HepG2 (cell line): Measurements from ENCODE around the gene UCHL3. TPM values are rescaled to one million over a fixed set of nuclear protein-coding genes. Genes with fewer than 3 reads are reported as not detected.

ENCODE experiments used
- ATAC-seq: fragments of 200-7000 bp; cut with Tn5 transposase; 3 replicates; pipeline ENCODE4 v1.9.1; 2020; ENCODE audit warnings: mild to moderate bottlenecking, moderate library complexity
- BruUV-seq: library from RNA; stranded (reverse); fragments of 400-500 nt; replicated peaks from 2 replicates; lab custom pipeline; 2021; lab: Mats Ljungman, UMichigan
- CTCF ChIA-PET: fragments of 300-600 bp; formaldehyde crosslinking; extraction: SDS; loops from one replicate; lab custom pipeline; 2021; ENCODE audit warnings: low total read pairs, inconsistent platforms, low intra/inter-chr PET ratio; lab: Yijun Ruan, JAX
- POLR2A ChIA-PET: fragments of 350-600 bp; sonication (Branson Sonifier 250); formaldehyde crosslinking; loops from one replicate; lab custom pipeline; 2020; ENCODE audit warnings: antibody characterized with exemption, inconsistent platforms; lab: Yijun Ruan, JAX
- DNase-seq: peaks from one replicate; pipeline ENCODE4 v3.0.0-alpha.2; 2015; ENCODE audit warnings: low spot score
- FAIRE-seq: peaks from 3 replicates; lab custom pipeline; 2011; peaks lifted over from hg19 to GRCh38; lab: Jason Lieb, UNC
- H2AFZ ChIP-seq: one replicate; pipeline ENCODE4 v1.6.1; 2011; ENCODE audit warnings: low read length, inconsistent platforms
- H3K27ac ChIP-seq: fragments of 300-600 bp; 3 replicates; pipeline ENCODE4 v1.8.0; 2011; ENCODE audit warnings: mixed run types, mild to moderate bottlenecking, mixed read lengths, low read length, inconsistent platforms; ENCODE audit not compliant: insufficient read depth; ENCODE audit errors: extremely low read length
- H3K27me3 ChIP-seq, 2 experiments: fragments of 200-600 bp in 1 of 2; 2 replicates in 1 of 2; 3 replicates in 1 of 2; pipeline versions ENCODE4 v1.6.0 to v1.8.0; 2011; ENCODE audit warnings: low read length in 2 of 2, mild to moderate bottlenecking in 2 of 2, moderate library complexity in 2 of 2, inconsistent platforms in 1 of 2; ENCODE audit not compliant: insufficient read depth in 2 of 2, control insufficient read depth in 1 of 2
- H3K36me3 ChIP-seq, 2 experiments: fragments of 200-600 bp in 1 of 2; replicated peaks in 1 of 2; 2 replicates in 1 of 2; 3 replicates in 1 of 2; pipeline versions ENCODE4 v1.5.1 to v1.8.0; 2011; ENCODE audit warnings: low read length in 2 of 2, inconsistent platforms in 1 of 2; ENCODE audit not compliant: insufficient read depth in 2 of 2, control insufficient read depth in 1 of 2
- H3K4me1 ChIP-seq: 2 replicates; pipeline ENCODE4 v1.5.1; 2012; ENCODE audit warnings: low read length, inconsistent platforms; ENCODE audit not compliant: insufficient read depth
- H3K4me2 ChIP-seq: 2 replicates; pipeline ENCODE4 v1.6.0; 2011; ENCODE audit warnings: low read depth, low read length, inconsistent platforms
- H3K4me3 ChIP-seq, 3 experiments: fragments of 200-600 bp in 1 of 3; sonication (generic), shearing (Covaris generic) in 1 of 3; replicated peaks in 1 of 3; 2 replicates each; pipeline ENCODE4 v1.5.1; 2011 to 2016; ENCODE audit warnings: low read length in 3 of 3, inconsistent platforms in 2 of 3, low read depth in 2 of 3, mild to moderate bottlenecking in 2 of 3, control low read depth in 1 of 3, mixed read lengths in 1 of 3; ENCODE audit not compliant: insufficient read depth in 1 of 3
- H3K79me2 ChIP-seq: one replicate; pipeline ENCODE4 v1.6.1; 2011; ENCODE audit warnings: low read length, inconsistent platforms; ENCODE audit not compliant: insufficient read depth
- H3K9ac ChIP-seq: 2 replicates; pipeline ENCODE4 v1.6.0; 2011; ENCODE audit warnings: mild to moderate bottlenecking, low read depth, low read length, inconsistent platforms; ENCODE audit not compliant: insufficient read depth
- H3K9me3 ChIP-seq: 2 replicates; pipeline ENCODE4 v1.5.1; 2012; ENCODE audit warnings: mild to moderate bottlenecking, low read length
- H4K20me1 ChIP-seq: 2 replicates; pipeline ENCODE4 v1.6.0; 2011; ENCODE audit warnings: inconsistent platforms, mild to moderate bottlenecking, low read length, moderate library complexity; ENCODE audit not compliant: insufficient read depth
- KAT7 ChIP-seq: IDR thresholded peaks from 2 replicates; pipeline ENCODE4 v1.6.1; 2018; ENCODE audit warnings: borderline replicate concordance, missing compliant biosample characterization
- XRCC5 ChIP-seq: fragments of 200-400 bp; formaldehyde crosslinking; optimal IDR thresholded peaks from 2 replicates; pipeline ENCODE3; 2017; ENCODE audit warnings: mild to moderate bottlenecking, low read length
- ZNF180 ChIP-seq: sonication (generic); formaldehyde crosslinking; IDR thresholded peaks from 2 replicates; pipeline ENCODE4 v1.4.0; 2020; ENCODE audit warnings: low read depth, missing genetic modification reagents, borderline replicate concordance
- ZNF256 ChIP-seq: sonication (generic); formaldehyde crosslinking; conservative IDR thresholded peaks from 2 replicates; pipeline ENCODE4 v1.4.0; 2020; ENCODE audit warnings: missing genetic modification reagents
- ZNF567 ChIP-seq: sonication (generic); formaldehyde crosslinking; IDR thresholded peaks from 2 replicates; pipeline ENCODE4 v1.8.1; 2023; ENCODE audit warnings: mild to moderate bottlenecking, missing genetic modification reagents, borderline replicate concordance
- in situ Hi-C: cut with HindIII; loops from 2 replicates; pipeline ENCODE4 v1.10.0; 2017; ENCODE audit warnings: low pct_unique_long_range_greater_than_20kb; ENCODE audit not compliant: extremely low pct_ligation_motif_present
- intact Hi-C: fragments of 100-400 bp; cut with micrococcal nuclease; formaldehyde crosslinking; loops from one replicate; pipeline ENCODE4 v1.10.0; 2022; ENCODE audit not compliant: unreplicated experiment
- polyA plus RNA-seq, 8 experiments: library from polyadenylated mRNA; depleted of rRNA in 3 of 8; stranded (reverse) in 7 of 8; unstranded in 1 of 8; fragments of >200 nt; fragmentation: Illumina TruSeq in 4 of 8; extraction: Trizol in 4 of 8; gene quantifications; 2 replicates each; pipeline versions ENCODE4 v1.2.1 to v1.2.3, GENCODE V29; 2011 to 2016; ENCODE audit warnings: low read depth in 4 of 8, missing spikeins in 1 of 8, mixed read lengths in 1 of 8; ENCODE audit not compliant: insufficient read depth in 1 of 8
- total RNA-seq, 5 experiments: library from RNA; depleted of rRNA; stranded (reverse); fragments of >200 nt; fragmentation: Illumina TruSeq; extraction: Trizol; gene quantifications; 2 replicates each; pipeline ENCODE4 v1.2.3, GENCODE V29; 2016; ENCODE audit warnings: low read depth in 1 of 5
- TF ChIP-seq, protein P1 (sequence below), 2 experiments: fragments of 450-650 bp in 1 of 2; sonication (generic) in 1 of 2; formaldehyde crosslinking; IDR thresholded peaks; 2 replicates each; pipeline versions ENCODE4 v1.5.0 to v1.8.0; 2020 to 2022; ENCODE audit warnings: mild to moderate bottlenecking in 1 of 2, missing genetic modification reagents in 1 of 2
- TF ChIP-seq, protein P2 (sequence below): sonication (generic); formaldehyde crosslinking; IDR thresholded peaks from 2 replicates; pipeline ENCODE4 v1.8.0; 2022; ENCODE audit warnings: missing genetic modification reagents, mild to moderate bottlenecking, borderline replicate concordance
- TF ChIP-seq, protein P3 (sequence below): sonication (generic); formaldehyde crosslinking; IDR thresholded peaks from 2 replicates; pipeline ENCODE4 v1.5.0; 2020; ENCODE audit warnings: missing genetic modification reagents

The UCHL3 gene
- total and polyA plus RNA-seq, 2 of the 13 experiments (the other 11 are each of a cell fraction or from before 2014, with no cell fraction given), result 36.2 to 93.3 TPM

DNA sequence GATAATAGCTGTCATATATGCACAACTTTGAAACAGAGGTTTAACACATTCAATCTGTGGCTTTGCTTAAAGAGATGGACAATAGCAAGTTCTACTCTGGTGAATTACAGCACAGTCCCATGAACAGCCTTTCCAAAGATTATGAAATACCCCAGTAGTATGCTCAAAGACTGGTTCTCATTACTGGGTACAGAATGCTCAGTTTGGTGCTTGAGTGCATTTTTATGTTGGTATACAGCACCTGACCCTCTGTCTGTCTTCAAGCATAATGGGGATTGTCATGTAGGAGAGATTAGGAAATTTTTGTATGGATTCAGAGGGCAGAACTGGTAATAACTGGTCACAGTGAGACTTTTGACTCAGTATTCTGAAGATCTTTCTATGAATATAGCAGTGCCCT is 94.1 kb downstream of the UCHL3 start:
- Histone ChIP-seq H3K9me3 (no peaks in the 10 kb centered on the region), H4K20me1 (no peaks in the 10 kb centered on the region), H2AFZ (no peak overlapping the region), H3K4me1 (no peaks in the 10 kb centered on the region), H3K79me2 (no peaks in the 10 kb centered on the region), H3K27ac (no peak overlapping the region), H3K27me3 (no peaks in the 10 kb centered on the region), H3K9ac (no peak overlapping the region), H3K4me3 (no peak overlapping the region), H3K36me3 (no peaks in the 10 kb centered on the region), H3K4me2 (no peak overlapping the region)
- in situ Hi-C loops (no loop called here), intact Hi-C loops (no loop called here)
- ChIA-PET POLR2A (no interaction called here), CTCF (no interaction called here)
- TF ChIP-seq ZNF256, result no peak
- TF ChIP-seq, protein P1, sequence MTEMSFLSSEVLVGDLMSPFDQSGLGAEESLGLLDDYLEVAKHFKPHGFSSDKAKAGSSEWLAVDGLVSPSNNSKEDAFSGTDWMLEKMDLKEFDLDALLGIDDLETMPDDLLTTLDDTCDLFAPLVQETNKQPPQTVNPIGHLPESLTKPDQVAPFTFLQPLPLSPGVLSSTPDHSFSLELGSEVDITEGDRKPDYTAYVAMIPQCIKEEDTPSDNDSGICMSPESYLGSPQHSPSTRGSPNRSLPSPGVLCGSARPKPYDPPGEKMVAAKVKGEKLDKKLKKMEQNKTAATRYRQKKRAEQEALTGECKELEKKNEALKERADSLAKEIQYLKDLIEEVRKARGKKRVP (CRISPR knock-in tag; IDR thresholded peaks at IDR 0.05), result no peak
- TF ChIP-seq, protein P2, sequence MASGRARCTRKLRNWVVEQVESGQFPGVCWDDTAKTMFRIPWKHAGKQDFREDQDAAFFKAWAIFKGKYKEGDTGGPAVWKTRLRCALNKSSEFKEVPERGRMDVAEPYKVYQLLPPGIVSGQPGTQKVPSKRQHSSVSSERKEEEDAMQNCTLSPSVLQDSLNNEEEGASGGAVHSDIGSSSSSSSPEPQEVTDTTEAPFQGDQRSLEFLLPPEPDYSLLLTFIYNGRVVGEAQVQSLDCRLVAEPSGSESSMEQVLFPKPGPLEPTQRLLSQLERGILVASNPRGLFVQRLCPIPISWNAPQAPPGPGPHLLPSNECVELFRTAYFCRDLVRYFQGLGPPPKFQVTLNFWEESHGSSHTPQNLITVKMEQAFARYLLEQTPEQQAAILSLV (CRISPR knock-in tag), result no peak
- no peak for TF ChIP-seq XRCC5
- no peak for TF ChIP-seq ZNF180
- TF ChIP-seq ZNF567 (CRISPR knock-in tag), result no peak
- TF ChIP-seq, protein P3, sequence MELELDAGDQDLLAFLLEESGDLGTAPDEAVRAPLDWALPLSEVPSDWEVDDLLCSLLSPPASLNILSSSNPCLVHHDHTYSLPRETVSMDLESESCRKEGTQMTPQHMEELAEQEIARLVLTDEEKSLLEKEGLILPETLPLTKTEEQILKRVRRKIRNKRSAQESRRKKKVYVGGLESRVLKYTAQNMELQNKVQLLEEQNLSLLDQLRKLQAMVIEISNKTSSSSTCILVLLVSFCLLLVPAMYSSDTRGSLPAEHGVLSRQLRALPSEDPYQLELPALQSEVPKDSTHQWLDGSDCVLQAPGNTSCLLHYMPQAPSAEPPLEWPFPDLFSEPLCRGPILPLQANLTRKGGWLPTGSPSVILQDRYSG (CRISPR knock-in tag), result no peak
- TF ChIP-seq KAT7 (CRISPR knock-in tag), result no peak
- BruUV-seq, result no TSS peak
- DNase-seq (no peak), ATAC-seq (no peak), FAIRE-seq (no peak)
